K562 (cell line): ENCODE data around the gene TCHP. TPM values are rescaled to one million over a fixed set of nuclear protein-coding genes. Genes with fewer than 3 reads are reported as not detected.

Source experiments
- EP400 ChIP-seq: fragments of 450-650 bp; IDR thresholded peaks from 2 replicates; pipeline ENCODE4 v1.6.1; 2017; ENCODE audit warnings: antibody characterized with exemption, mild to moderate bottlenecking, moderate library complexity
- ZNF780A ChIP-seq: fragments of 250-450 bp; sonication (Bioruptor Pico); IDR thresholded peaks from 2 replicates; pipeline ENCODE4 v1.5.0; 2021; ENCODE audit warnings: mild to moderate bottlenecking
- polyA plus RNA-seq, 8 experiments: library from polyadenylated mRNA; depleted of rRNA in 4 of 8; stranded (reverse) in 5 of 8; unstranded in 3 of 8; fragments of >200 nt; fragmentation: Nextera tagmentation in 2 of 8; fragmentation: Illumina TruSeq in 1 of 8; extraction: Ambion mirVana in 2 of 8; extraction: Trizol in 1 of 8; gene quantifications; 2 replicates each; pipeline versions ENCODE4 v1.2.1 to v1.2.3, GENCODE V29; 2011 to 2014; ENCODE audit warnings: inconsistent platforms in 1 of 8, missing spikeins in 1 of 8
- total RNA-seq, 7 experiments: library from RNA; depleted of rRNA in 6 of 7; stranded (reverse); fragments of >200 nt in 6 of 7; fragmentation: Illumina TruSeq in 2 of 7; extraction: Trizol in 2 of 7; gene quantifications; 2 replicates each; pipeline versions ENCODE4 v1.2.1 to v1.2.3, GENCODE V29; 2011 to 2021; ENCODE audit warnings: low replicate concordance in 1 of 7
- TF ChIP-seq, protein P1 (sequence below), 2 experiments: fragments of 450-650 bp in 1 of 2; sonication (generic) in 1 of 2; formaldehyde crosslinking in 1 of 2; IDR thresholded peaks; 2 replicates each; pipeline versions ENCODE4 v1.7.1 to v1.9.0; 2016 to 2022; ENCODE audit warnings: inconsistent platforms in 1 of 2, mild to moderate bottlenecking in 1 of 2, missing genetic modification reagents in 1 of 2
- TF ChIP-seq, protein P2 (sequence below): fragments of 250-450 bp; sonication (Bioruptor Pico); IDR thresholded peaks from 2 replicates; pipeline ENCODE4 v1.4.0; 2020; ENCODE audit warnings: borderline replicate concordance
- TF ChIP-seq, protein P3 (sequence below): IDR thresholded peaks from 2 replicates; pipeline ENCODE4 v1.6.1; 2012; ENCODE audit warnings: low read depth, low read length, improper control_type of control experiment, borderline replicate concordance
- TF ChIP-seq, protein P4 (sequence below): fragments of 250-450 bp; sonication (Bioruptor Pico); IDR thresholded peaks from 2 replicates; pipeline ENCODE4 v1.4.0; 2020

TCHP gene
- total and polyA plus RNA-seq, 9 of the 15 experiments (the other 6 are each of a cell fraction or from before 2014, with no cell fraction given) = 3.4 to 30.4 (median 19.7) TPM

DNA sequence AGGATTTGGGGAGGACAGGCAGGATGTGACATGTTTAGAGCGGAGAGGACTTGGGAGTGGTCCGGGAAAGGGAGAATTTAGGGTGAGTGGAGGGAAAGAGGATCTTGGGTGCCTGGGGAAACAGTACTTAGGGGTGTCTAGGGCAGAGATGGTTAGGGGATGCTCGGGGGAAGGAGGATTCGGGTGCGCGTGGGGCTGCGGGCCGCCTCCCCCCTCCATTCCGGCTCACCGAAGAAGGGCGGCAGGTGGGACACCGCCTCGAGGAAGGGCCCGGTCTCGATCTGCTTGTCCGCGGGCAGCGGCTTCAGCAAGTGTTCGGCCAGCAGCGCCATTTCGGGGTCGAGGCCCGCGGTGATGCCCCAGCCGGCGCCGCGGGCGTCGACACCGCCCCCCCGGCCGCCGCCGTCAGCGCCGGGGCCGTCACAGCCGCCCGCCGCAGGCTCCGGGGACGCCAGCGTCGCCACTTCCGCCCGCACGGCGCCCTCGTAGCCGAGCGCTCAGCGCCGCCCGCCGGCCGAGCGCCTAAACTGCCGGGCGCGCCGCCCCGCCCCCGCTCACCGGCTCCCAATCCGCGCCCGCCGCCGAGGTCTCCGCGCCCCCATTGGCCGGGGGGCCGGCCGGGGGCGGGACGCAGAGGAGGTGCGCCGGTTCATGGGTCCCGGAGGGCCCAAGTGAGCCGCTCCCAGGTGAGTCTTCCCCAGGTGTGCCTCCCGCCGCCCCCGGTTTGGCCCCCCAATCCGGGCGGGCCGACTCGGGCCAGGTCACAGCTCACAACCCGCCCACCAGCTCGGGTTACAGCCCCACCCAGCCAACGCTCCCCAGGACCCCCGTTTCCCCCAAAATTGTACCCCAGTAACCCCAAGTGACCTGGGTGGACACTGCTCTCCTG, 19.8 kb upstream of the TCHP start, which contains the start of gene GLTP (continued):
- TF ChIP-seq, protein P1, sequence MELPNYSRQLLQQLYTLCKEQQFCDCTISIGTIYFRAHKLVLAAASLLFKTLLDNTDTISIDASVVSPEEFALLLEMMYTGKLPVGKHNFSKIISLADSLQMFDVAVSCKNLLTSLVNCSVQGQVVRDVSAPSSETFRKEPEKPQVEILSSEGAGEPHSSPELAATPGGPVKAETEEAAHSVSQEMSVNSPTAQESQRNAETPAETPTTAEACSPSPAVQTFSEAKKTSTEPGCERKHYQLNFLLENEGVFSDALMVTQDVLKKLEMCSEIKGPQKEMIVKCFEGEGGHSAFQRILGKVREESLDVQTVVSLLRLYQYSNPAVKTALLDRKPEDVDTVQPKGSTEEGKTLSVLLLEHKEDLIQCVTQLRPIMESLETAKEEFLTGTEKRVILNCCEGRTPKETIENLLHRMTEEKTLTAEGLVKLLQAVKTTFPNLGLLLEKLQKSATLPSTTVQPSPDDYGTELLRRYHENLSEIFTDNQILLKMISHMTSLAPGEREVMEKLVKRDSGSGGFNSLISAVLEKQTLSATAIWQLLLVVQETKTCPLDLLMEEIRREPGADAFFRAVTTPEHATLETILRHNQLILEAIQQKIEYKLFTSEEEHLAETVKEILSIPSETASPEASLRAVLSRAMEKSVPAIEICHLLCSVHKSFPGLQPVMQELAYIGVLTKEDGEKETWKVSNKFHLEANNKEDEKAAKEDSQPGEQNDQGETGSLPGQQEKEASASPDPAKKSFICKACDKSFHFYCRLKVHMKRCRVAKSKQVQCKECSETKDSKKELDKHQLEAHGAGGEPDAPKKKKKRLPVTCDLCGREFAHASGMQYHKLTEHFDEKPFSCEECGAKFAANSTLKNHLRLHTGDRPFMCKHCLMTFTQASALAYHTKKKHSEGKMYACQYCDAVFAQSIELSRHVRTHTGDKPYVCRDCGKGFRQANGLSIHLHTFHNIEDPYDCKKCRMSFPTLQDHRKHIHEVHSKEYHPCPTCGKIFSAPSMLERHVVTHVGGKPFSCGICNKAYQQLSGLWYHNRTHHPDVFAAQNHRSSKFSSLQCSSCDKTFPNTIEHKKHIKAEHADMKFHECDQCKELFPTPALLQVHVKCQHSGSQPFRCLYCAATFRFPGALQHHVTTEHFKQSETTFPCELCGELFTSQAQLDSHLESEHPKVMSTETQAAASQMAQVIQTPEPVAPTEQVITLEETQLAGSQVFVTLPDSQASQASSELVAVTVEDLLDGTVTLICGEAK (IDR thresholded peaks at IDR 0.05) = peak; percentile 71
- TF ChIP-seq, protein P1 (CRISPR knock-in tag; IDR thresholded peaks at IDR 0.05) = peak; percentile 20; the same call in 1 of the 2 replicates
- TF ChIP-seq, protein P2, sequence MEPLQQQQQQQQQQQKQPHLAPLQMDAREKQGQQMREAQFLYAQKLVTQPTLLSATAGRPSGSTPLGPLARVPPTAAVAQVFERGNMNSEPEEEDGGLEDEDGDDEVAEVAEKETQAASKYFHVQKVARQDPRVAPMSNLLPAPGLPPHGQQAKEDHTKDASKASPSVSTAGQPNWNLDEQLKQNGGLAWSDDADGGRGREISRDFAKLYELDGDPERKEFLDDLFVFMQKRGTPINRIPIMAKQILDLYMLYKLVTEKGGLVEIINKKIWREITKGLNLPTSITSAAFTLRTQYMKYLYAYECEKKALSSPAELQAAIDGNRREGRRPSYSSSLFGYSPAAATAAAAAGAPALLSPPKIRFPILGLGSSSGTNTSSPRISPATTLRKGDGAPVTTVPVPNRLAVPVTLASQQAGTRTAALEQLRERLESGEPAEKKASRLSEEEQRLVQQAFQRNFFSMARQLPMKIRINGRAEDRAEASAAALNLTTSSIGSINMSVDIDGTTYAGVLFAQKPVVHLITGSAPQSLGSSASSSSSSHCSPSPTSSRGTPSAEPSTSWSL (CRISPR knock-in tag) = no peak
- TF ChIP-seq, protein P3, sequence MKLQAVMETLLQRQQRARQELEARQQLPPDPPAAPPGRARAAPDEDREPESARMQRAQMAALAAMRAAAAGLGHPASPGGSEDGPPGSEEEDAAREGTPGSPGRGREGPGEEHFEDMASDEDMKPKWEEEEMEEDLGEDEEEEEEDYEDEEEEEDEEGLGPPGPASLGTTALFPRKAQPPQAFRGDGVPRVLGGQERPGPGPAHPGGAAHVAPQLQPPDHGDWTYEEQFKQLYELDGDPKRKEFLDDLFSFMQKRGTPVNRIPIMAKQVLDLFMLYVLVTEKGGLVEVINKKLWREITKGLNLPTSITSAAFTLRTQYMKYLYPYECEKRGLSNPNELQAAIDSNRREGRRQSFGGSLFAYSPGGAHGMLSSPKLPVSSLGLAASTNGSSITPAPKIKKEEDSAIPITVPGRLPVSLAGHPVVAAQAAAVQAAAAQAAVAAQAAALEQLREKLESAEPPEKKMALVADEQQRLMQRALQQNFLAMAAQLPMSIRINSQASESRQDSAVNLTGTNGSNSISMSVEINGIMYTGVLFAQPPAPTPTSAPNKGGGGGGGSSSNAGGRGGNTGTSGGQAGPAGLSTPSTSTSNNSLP = no peak
- TF ChIP-seq, protein P4, sequence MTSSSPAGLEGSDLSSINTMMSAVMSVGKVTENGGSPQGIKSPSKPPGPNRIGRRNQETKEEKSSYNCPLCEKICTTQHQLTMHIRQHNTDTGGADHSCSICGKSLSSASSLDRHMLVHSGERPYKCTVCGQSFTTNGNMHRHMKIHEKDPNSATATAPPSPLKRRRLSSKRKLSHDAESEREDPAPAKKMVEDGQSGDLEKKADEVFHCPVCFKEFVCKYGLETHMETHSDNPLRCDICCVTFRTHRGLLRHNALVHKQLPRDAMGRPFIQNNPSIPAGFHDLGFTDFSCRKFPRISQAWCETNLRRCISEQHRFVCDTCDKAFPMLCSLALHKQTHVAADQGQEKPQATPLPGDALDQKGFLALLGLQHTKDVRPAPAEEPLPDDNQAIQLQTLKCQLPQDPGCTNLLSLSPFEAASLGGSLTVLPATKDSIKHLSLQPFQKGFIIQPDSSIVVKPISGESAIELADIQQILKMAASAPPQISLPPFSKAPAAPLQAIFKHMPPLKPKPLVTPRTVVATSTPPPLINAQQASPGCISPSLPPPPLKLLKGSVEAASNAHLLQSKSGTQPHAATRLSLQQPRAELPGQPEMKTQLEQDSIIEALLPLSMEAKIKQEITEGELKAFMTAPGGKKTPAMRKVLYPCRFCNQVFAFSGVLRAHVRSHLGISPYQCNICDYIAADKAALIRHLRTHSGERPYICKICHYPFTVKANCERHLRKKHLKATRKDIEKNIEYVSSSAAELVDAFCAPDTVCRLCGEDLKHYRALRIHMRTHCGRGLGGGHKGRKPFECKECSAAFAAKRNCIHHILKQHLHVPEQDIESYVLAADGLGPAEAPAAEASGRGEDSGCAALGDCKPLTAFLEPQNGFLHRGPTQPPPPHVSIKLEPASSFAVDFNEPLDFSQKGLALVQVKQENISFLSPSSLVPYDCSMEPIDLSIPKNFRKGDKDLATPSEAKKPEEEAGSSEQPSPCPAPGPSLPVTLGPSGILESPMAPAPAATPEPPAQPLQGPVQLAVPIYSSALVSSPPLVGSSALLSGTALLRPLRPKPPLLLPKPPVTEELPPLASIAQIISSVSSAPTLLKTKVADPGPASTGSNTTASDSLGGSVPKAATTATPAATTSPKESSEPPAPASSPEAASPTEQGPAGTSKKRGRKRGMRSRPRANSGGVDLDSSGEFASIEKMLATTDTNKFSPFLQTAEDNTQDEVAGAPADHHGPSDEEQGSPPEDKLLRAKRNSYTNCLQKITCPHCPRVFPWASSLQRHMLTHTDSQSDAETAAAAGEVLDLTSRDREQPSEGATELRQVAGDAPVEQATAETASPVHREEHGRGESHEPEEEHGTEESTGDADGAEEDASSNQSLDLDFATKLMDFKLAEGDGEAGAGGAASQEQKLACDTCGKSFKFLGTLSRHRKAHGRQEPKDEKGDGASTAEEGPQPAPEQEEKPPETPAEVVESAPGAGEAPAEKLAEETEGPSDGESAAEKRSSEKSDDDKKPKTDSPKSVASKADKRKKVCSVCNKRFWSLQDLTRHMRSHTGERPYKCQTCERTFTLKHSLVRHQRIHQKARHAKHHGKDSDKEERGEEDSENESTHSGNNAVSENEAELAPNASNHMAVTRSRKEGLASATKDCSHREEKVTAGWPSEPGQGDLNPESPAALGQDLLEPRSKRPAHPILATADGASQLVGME = no peak
- TF ChIP-seq ZNF780A (CRISPR knock-in tag) = no peak
- no peak for TF ChIP-seq EP400
